Measurements from ENCODE around the gene CACNG7.

DNA sequence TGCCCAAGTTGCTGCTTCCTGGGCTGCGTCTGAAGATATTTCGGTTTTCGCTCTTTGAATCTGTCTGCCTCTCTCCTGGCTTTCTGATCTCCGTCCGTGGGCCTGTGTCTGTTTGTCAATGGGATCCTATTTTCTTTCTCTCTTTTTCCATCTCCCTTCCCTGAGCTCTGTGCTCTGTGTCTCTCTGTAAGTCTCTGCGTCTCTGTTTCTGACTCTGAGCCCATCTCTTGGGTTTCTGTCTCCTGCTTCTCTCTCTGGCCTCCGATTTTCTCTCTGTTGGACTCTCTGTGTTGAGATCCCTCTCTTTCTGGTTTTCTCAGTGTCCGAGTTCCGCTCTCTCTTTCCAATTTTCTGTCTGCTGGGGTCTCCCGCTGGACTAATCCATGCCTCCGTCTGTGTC, 25.3 kb upstream of the CACNG7 start:
- TF ChIP-seq, protein P1, sequence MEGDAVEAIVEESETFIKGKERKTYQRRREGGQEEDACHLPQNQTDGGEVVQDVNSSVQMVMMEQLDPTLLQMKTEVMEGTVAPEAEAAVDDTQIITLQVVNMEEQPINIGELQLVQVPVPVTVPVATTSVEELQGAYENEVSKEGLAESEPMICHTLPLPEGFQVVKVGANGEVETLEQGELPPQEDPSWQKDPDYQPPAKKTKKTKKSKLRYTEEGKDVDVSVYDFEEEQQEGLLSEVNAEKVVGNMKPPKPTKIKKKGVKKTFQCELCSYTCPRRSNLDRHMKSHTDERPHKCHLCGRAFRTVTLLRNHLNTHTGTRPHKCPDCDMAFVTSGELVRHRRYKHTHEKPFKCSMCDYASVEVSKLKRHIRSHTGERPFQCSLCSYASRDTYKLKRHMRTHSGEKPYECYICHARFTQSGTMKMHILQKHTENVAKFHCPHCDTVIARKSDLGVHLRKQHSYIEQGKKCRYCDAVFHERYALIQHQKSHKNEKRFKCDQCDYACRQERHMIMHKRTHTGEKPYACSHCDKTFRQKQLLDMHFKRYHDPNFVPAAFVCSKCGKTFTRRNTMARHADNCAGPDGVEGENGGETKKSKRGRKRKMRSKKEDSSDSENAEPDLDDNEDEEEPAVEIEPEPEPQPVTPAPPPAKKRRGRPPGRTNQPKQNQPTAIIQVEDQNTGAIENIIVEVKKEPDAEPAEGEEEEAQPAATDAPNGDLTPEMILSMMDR (IDR thresholded peaks at IDR 0.05), result no peak
- TF ChIP-seq POLR2A (IDR thresholded peaks at IDR 0.05), result no peak

Data from right lobe of liver (tissue), 4 donors.